ENCODE data around the gene FAM193B.

FAM193B gene

DNA sequence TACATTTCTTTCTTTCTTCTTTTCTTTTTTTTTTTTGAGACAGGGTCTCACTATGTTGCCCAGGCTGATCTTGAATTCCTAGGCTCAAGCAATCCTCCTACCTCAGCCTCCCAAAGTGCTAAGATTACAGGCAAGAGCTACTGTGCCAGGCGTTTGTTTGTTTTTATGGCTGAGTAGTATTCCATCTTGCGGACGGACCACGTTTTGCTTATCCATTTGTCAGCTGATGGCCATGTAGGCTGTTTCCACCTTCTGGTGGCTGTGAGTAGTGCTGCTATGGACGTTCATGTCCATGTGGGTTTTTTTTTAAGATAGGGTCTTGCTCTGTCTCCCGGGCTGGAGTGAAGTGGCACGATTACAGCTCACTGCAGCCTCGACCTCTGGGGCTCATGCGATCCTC is 47.2 kb downstream of the FAM193B start:
- TF ChIP-seq, protein P1, sequence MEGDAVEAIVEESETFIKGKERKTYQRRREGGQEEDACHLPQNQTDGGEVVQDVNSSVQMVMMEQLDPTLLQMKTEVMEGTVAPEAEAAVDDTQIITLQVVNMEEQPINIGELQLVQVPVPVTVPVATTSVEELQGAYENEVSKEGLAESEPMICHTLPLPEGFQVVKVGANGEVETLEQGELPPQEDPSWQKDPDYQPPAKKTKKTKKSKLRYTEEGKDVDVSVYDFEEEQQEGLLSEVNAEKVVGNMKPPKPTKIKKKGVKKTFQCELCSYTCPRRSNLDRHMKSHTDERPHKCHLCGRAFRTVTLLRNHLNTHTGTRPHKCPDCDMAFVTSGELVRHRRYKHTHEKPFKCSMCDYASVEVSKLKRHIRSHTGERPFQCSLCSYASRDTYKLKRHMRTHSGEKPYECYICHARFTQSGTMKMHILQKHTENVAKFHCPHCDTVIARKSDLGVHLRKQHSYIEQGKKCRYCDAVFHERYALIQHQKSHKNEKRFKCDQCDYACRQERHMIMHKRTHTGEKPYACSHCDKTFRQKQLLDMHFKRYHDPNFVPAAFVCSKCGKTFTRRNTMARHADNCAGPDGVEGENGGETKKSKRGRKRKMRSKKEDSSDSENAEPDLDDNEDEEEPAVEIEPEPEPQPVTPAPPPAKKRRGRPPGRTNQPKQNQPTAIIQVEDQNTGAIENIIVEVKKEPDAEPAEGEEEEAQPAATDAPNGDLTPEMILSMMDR (IDR thresholded peaks at IDR 0.05; ENCODE audit: insufficient read depth, low read length): no peak
- TF ChIP-seq GABPA (IDR thresholded peaks at IDR 0.05; ENCODE audit: low read depth) (no peak), POLR2AphosphoS5 (IDR thresholded peaks at IDR 0.05; ENCODE audit: low read depth) (no peak), SPI1 (IDR thresholded peaks at IDR 0.05; ENCODE audit: borderline replicate concordance, low read depth) (no peak)
- TF ChIP-seq, protein P2, sequence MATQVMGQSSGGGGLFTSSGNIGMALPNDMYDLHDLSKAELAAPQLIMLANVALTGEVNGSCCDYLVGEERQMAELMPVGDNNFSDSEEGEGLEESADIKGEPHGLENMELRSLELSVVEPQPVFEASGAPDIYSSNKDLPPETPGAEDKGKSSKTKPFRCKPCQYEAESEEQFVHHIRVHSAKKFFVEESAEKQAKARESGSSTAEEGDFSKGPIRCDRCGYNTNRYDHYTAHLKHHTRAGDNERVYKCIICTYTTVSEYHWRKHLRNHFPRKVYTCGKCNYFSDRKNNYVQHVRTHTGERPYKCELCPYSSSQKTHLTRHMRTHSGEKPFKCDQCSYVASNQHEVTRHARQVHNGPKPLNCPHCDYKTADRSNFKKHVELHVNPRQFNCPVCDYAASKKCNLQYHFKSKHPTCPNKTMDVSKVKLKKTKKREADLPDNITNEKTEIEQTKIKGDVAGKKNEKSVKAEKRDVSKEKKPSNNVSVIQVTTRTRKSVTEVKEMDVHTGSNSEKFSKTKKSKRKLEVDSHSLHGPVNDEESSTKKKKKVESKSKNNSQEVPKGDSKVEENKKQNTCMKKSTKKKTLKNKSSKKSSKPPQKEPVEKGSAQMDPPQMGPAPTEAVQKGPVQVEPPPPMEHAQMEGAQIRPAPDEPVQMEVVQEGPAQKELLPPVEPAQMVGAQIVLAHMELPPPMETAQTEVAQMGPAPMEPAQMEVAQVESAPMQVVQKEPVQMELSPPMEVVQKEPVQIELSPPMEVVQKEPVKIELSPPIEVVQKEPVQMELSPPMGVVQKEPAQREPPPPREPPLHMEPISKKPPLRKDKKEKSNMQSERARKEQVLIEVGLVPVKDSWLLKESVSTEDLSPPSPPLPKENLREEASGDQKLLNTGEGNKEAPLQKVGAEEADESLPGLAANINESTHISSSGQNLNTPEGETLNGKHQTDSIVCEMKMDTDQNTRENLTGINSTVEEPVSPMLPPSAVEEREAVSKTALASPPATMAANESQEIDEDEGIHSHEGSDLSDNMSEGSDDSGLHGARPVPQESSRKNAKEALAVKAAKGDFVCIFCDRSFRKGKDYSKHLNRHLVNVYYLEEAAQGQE (IDR thresholded peaks at IDR 0.05; ENCODE audit: insufficient replicate concordance, low read depth): no peak
- peak overlapping the region; percentile 84 for H3K4me3 ChIP-seq (replicated peaks; ENCODE audit: insufficient read depth, low read length)
- peak overlapping the region; percentile 96 for H3K27ac ChIP-seq (replicated peaks)
- no peaks in the 10 kb centered on the region for H3K27me3 ChIP-seq (ENCODE audit: insufficient read depth, poor library complexity, severe bottlenecking)
- peak in 1 of 2 experiments; percentile 58 for DNase-seq (ENCODE audit: low read depth in 1 of 2, low spot score in 1 of 2)

DNA sequence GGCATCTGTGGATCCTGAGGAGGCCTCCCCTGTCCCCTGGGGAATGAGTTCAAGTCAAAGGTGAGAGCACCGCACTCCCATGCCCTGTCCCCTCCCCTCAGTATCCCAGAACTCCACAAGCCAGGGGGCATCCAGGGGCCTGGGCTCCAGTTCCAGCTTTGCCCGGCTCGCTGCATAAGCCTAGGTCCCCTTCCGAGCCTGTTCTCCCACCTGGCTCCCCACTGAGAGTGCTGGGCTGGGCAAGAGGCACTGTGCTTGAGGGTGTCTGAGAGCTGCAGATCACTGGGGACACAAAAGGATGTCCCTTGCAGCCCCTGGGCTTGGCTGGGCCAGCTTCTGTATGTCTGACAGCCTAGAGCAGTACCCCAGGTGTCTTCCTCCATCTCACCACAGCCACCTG is 49.3 kb downstream of the FAM193B start:
- no peaks in the 10 kb centered on the region for H3K27me3 ChIP-seq (ENCODE audit: insufficient read depth, poor library complexity, severe bottlenecking)
- no peak for DNase-seq (ENCODE audit: low read depth in 1 of 2, low spot score in 1 of 2)
- no peak overlapping the region for H3K4me3 ChIP-seq (replicated peaks; ENCODE audit: insufficient read depth, low read length)
- no peak overlapping the region for H3K27ac ChIP-seq (replicated peaks)
- TF ChIP-seq, protein P1 (IDR thresholded peaks at IDR 0.05; ENCODE audit: insufficient read depth, low read length): no peak
- TF ChIP-seq POLR2AphosphoS5 (IDR thresholded peaks at IDR 0.05; ENCODE audit: low read depth): peak; percentile 35; the same call in 1 of the 2 replicates

DNA sequence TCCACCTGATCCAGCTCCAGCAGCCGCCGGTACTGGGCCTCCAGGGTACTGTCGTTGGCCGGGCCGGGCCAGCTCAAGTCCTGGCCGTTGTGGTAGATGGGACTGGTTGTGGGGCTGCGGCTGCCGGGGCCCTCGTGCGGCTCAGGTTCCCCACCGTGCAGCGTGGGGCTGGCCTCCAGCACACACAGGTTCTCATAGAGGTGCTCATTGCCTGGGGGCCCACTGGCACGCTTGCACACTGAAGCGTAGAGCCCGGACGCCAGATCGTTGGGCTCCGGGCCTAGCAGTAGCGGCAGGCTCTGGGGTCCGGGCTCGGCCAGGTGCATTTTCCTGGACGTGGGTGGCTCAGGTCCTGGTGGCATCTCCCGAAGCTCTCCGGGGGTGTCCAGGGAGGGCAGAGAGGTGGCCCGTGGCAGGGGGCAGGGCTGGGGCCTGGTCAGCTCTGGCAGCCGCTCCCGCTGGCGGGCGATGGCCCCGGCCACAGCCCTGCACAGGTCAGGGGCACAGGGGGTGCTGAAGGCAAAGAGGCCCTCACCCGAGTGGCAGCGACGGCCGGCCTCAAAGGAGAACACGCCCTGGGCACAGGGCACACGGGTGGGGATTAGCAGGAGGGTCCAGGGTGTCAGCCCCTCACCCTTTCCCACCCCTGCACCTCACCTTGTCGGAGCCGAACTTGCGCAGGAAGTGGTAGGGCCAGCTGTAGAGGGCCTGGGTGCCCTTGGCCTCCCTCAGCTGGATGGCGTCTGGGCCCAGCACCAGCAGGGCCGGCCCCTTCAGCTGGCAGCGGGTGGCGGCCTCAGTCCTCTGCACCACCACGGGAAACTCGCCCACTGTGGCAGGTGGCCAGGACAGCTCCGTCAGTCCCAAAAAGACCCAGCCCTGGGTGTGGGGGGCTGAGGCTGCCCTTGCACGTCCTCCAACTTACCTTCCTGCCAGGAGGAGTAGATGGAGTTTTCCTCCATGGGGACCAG is 50.0 kb downstream of the FAM193B start:
- H3K27me3 ChIP-seq (ENCODE audit: insufficient read depth, poor library complexity, severe bottlenecking): no peaks in the 10 kb centered on the region
- TF ChIP-seq, protein P2 (IDR thresholded peaks at IDR 0.05; ENCODE audit: insufficient replicate concordance, low read depth): no peak
- TF ChIP-seq POLR2AphosphoS5 (IDR thresholded peaks at IDR 0.05; ENCODE audit: low read depth) (peak; percentile 7; the same call in 1 of the 2 replicates), GABPA (IDR thresholded peaks at IDR 0.05; ENCODE audit: low read depth) (no peak)
- no peak overlapping the region for H3K27ac ChIP-seq (replicated peaks)
- DNase-seq (ENCODE audit: low read depth in 1 of 2, low spot score in 1 of 2): no peak
- no peak overlapping the region for H3K4me3 ChIP-seq (replicated peaks; ENCODE audit: insufficient read depth, low read length)

DNA sequence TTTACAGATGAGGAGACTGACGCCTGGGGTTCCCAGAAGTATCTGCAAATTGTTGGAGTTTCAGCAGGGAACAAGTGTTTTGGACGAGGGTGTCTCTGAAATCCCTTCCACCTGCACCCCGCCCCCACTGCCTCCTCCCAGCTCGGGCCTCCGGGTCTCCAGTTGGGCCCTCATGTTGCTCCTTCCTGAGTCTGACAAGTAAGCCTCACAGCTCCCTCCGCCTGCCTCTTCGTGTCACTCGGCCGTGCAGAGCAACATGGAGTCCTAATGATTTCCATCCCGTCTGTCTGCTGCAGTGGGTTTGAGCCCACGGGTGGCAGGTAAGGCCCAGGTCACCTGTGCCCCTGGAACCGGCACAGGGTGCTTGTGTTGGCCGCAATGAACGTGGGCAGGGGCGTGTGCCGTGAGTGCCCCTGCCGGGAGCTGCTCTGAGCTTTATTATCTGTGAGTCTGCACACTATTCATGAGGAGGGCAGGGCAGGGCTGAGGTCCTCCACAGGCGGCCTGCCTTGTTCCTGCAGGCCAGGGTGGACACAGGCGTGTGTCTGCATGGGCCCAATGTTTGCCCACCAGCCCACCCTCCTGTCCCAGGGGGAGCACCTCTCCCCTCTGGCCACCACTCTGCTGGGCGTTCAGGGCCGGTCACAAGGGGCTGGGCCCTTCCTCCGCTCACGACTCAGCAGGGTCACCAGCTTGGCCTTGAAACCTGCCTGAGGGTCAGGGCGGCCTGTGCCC is 50.8 kb downstream of the FAM193B start:
- no peak for DNase-seq (ENCODE audit: low read depth in 1 of 2, low spot score in 1 of 2)
- TF ChIP-seq GABPA (IDR thresholded peaks at IDR 0.05; ENCODE audit: low read depth) (no peak), POLR2AphosphoS5 (IDR thresholded peaks at IDR 0.05; ENCODE audit: low read depth) (0 out of 2 replicates have a peak, but pooled peaks have one; percentile 4)
- Histone ChIP-seq H3K27me3 (ENCODE audit: insufficient read depth, poor library complexity, severe bottlenecking) (no peaks in the 10 kb centered on the region), H3K4me3 (replicated peaks; ENCODE audit: insufficient read depth, low read length) (no peak overlapping the region), H3K27ac (replicated peaks) (no peak overlapping the region)

Measured in HL-60 (cell line).